ENCODE results near the gene CELA2B. TPM values are rescaled to one million over a fixed set of nuclear protein-coding genes. Genes with fewer than 3 reads are reported as not detected.

CELA2B gene
- total and polyA plus RNA-seq, 2 donors (not counting 1 experiment from before 2014, with no cell fraction given), result not detected

GRCh38 chr1:15472587-15472986 is 3.3 kb upstream of the CELA2B start:
- TF ChIP-seq, protein P1, sequence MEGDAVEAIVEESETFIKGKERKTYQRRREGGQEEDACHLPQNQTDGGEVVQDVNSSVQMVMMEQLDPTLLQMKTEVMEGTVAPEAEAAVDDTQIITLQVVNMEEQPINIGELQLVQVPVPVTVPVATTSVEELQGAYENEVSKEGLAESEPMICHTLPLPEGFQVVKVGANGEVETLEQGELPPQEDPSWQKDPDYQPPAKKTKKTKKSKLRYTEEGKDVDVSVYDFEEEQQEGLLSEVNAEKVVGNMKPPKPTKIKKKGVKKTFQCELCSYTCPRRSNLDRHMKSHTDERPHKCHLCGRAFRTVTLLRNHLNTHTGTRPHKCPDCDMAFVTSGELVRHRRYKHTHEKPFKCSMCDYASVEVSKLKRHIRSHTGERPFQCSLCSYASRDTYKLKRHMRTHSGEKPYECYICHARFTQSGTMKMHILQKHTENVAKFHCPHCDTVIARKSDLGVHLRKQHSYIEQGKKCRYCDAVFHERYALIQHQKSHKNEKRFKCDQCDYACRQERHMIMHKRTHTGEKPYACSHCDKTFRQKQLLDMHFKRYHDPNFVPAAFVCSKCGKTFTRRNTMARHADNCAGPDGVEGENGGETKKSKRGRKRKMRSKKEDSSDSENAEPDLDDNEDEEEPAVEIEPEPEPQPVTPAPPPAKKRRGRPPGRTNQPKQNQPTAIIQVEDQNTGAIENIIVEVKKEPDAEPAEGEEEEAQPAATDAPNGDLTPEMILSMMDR (conservative IDR thresholded peaks at IDR 0.05 in 1 of 2, IDR thresholded peaks at IDR 0.05 in 1 of 2; ENCODE audit: low read depth in 1 of 2, low read length in 2 of 2), result no peak
- TF ChIP-seq EZH2 (IDR thresholded peaks at IDR 0.05; ENCODE audit: low read length, missing control alignments), result no peak
- H3K79me2 ChIP-seq (ENCODE audit: control insufficient read depth, insufficient read depth, low read length), result no peaks in the 10 kb centered on the region
- no peak for DNase-seq (ENCODE audit: low read depth in 2 of 2)

DNA sequence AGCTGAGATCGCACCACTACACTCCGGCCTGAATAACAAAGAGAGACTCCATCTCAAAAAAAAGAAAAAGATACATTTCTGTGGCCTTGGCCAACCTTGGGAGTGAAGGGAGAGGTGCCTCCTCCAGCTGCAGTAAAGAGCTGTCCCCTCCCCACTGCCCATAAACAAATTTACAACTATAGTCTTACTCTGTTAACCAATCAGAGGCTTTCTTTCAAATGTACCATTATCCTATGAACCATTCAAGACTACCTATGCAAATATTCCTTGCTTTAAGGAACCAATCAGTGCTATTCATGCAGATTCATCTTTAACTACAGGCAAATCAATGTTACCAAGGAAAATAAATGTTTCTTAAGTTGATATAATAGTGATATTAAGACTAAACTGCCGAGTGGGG is 1.0 kb downstream of the CELA2B start:
- H3K4me2 ChIP-seq (ENCODE audit: extremely low read depth, insufficient read depth, low read length), result no peak overlapping the region
- no peak overlapping the region for H3K4me3 ChIP-seq (replicated peaks in 1 of 4; ENCODE audit: control extremely low read depth in 1 of 4, insufficient read depth in 1 of 4, low read depth in 3 of 4, low read length in 4 of 4)
- H3K36me3 ChIP-seq (ENCODE audit: control insufficient read depth, insufficient read depth, low read length), result no peaks in the 10 kb centered on the region
- no peaks in the 10 kb centered on the region for H3K27me3 ChIP-seq (ENCODE audit: control insufficient read depth, insufficient read depth, low read length)
- no peak overlapping the region for H3K27ac ChIP-seq (ENCODE audit: insufficient read depth, low read length)
- TF ChIP-seq, protein P1 (conservative IDR thresholded peaks at IDR 0.05 in 1 of 2, IDR thresholded peaks at IDR 0.05 in 1 of 2; ENCODE audit: low read depth in 1 of 2, low read length in 2 of 2), result no peak
- TF ChIP-seq EZH2 (IDR thresholded peaks at IDR 0.05; ENCODE audit: low read length, missing control alignments), result no peak
- H4K20me1 ChIP-seq (ENCODE audit: control insufficient read depth, extremely low read depth, insufficient read depth, low read length), result no peaks in the 10 kb centered on the region
- H3K9me3 ChIP-seq (ENCODE audit: control insufficient read depth, insufficient read depth, low read depth, low read length), result no peaks in the 10 kb centered on the region
- no peak overlapping the region for H3K9ac ChIP-seq (ENCODE audit: insufficient read depth, low read length)
- no peaks in the 10 kb centered on the region for H3K4me1 ChIP-seq (ENCODE audit: control insufficient read depth, extremely low read depth, insufficient read depth, low read length)
- no peak for DNase-seq (ENCODE audit: low read depth in 2 of 2)
- no peak overlapping the region for H2AFZ ChIP-seq (ENCODE audit: low read length)
- H3K79me2 ChIP-seq (ENCODE audit: control insufficient read depth, insufficient read depth, low read length), result no peaks in the 10 kb centered on the region

More at GRCh38 chr1:15472587-15472986, 3.3 kb upstream of the CELA2B start:
- Histone ChIP-seq H3K4me3 (replicated peaks in 1 of 4; ENCODE audit: control extremely low read depth in 1 of 4, insufficient read depth in 1 of 4, low read depth in 3 of 4, low read length in 4 of 4) (no peak overlapping the region), H3K36me3 (ENCODE audit: control insufficient read depth, insufficient read depth, low read length) (no peaks in the 10 kb centered on the region), H3K4me1 (ENCODE audit: control insufficient read depth, extremely low read depth, insufficient read depth, low read length) (no peaks in the 10 kb centered on the region), H3K9ac (ENCODE audit: insufficient read depth, low read length) (no peak overlapping the region), H3K27me3 (ENCODE audit: control insufficient read depth, insufficient read depth, low read length) (no peaks in the 10 kb centered on the region), H3K4me2 (ENCODE audit: extremely low read depth, insufficient read depth, low read length) (no peak overlapping the region), H3K27ac (ENCODE audit: insufficient read depth, low read length) (no peak overlapping the region), H4K20me1 (ENCODE audit: control insufficient read depth, extremely low read depth, insufficient read depth, low read length) (no peaks in the 10 kb centered on the region), H3K9me3 (ENCODE audit: control insufficient read depth, insufficient read depth, low read depth, low read length) (no peaks in the 10 kb centered on the region), H2AFZ (ENCODE audit: low read length) (no peak overlapping the region)

GRCh38 chr1:15477646-15478212 is 1.8 kb downstream of the CELA2B start:
- DNase-seq (ENCODE audit: low read depth in 2 of 2), result peak in 1 of 2 donors; percentile 18
- Histone ChIP-seq H4K20me1 (ENCODE audit: control insufficient read depth, extremely low read depth, insufficient read depth, low read length) (no peaks in the 10 kb centered on the region), H3K36me3 (ENCODE audit: control insufficient read depth, insufficient read depth, low read length) (no peaks in the 10 kb centered on the region), H3K9ac (ENCODE audit: insufficient read depth, low read length) (no peak overlapping the region), H3K4me3 (replicated peaks in 1 of 4; ENCODE audit: control extremely low read depth in 1 of 4, insufficient read depth in 1 of 4, low read depth in 3 of 4, low read length in 4 of 4) (no peak overlapping the region), H3K9me3 (ENCODE audit: control insufficient read depth, insufficient read depth, low read depth, low read length) (no peaks in the 10 kb centered on the region), H3K4me2 (ENCODE audit: extremely low read depth, insufficient read depth, low read length) (no peak overlapping the region), H3K79me2 (ENCODE audit: control insufficient read depth, insufficient read depth, low read length) (no peaks in the 10 kb centered on the region), H3K27me3 (ENCODE audit: control insufficient read depth, insufficient read depth, low read length) (no peaks in the 10 kb centered on the region), H2AFZ (ENCODE audit: low read length) (no peak overlapping the region), H3K27ac (ENCODE audit: insufficient read depth, low read length) (no peak overlapping the region), H3K4me1 (ENCODE audit: control insufficient read depth, extremely low read depth, insufficient read depth, low read length) (no peaks in the 10 kb centered on the region)
- no peak for TF ChIP-seq EZH2 (IDR thresholded peaks at IDR 0.05; ENCODE audit: low read length, missing control alignments)
- TF ChIP-seq, protein P1 (conservative IDR thresholded peaks at IDR 0.05 in 1 of 2, IDR thresholded peaks at IDR 0.05 in 1 of 2; ENCODE audit: low read depth in 1 of 2, low read length in 2 of 2), result no peak

Measured in fibroblast of lung (primary cell).